Measurements from ENCODE around the gene RABGAP1L.

DNA sequence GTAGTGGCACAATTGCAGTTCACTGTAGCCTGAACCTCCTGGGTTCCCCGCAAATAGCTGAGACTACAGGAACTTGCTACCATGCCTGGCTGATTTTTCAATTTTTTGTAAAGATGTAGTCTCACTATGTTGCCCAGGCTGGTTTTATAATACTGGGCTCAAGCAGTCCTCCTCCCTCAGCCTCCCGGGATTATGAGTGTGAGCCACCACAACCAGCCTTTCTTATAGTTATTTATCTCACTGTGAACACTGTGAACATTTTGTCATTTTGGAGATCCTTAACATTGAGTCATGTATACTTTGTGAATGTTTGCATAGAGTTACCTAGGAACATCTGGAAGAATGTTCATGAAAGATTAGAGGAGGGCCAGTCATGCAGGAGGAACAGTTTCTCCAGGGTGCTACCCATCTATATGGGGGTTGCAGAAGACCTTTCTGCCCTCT lies 713.3 kb downstream of the RABGAP1L start:
- TF ChIP-seq POLR2A (IDR thresholded peaks at IDR 0.05; ENCODE audit: low read length) (no peak), GATA1 (IDR thresholded peaks at IDR 0.05; ENCODE audit: low read depth, low read length) (no peak)

Measured in erythroblast (primary cell).